H9 (cell line): Measurements from ENCODE around the gene NOVA2. TPM values are rescaled to one million over a fixed set of nuclear protein-coding genes. Genes with fewer than 3 reads are reported as not detected.

Experiments
- DNase-seq: peaks from one replicate; pipeline ENCODE4 v3.0.0-alpha.2; 2017
- H2AFZ ChIP-seq: one replicate; pipeline ENCODE4 v1.6.1; 2013; ENCODE audit warnings: mild to moderate bottlenecking, low read length, control low read depth, moderate library complexity
- H2AK5ac ChIP-seq: 2 replicates; pipeline ENCODE4 v1.6.1; 2013; ENCODE audit warnings: low read length, control low read depth, mixed read lengths; ENCODE audit not compliant: insufficient read length
- H2BK120ac ChIP-seq: one replicate; pipeline ENCODE4 v1.6.1; 2013; ENCODE audit warnings: low read depth, mild to moderate bottlenecking, low read length, control low read depth, inconsistent platforms; ENCODE audit not compliant: poor library complexity, severe bottlenecking
- H2BK12ac ChIP-seq: 2 replicates; pipeline ENCODE4 v1.6.1; 2013; ENCODE audit warnings: low read length, control low read depth, mixed read lengths, low read depth; ENCODE audit not compliant: insufficient read length
- H2BK15ac ChIP-seq: 2 replicates; pipeline ENCODE4 v1.6.1; 2013; ENCODE audit warnings: low read depth, low read length, control low read depth
- H2BK20ac ChIP-seq: one replicate; pipeline ENCODE4 v1.6.1; 2013; ENCODE audit warnings: low read depth, mild to moderate bottlenecking, low read length, control low read depth, inconsistent platforms; ENCODE audit not compliant: poor library complexity, severe bottlenecking
- H2BK5ac ChIP-seq: 2 replicates; pipeline ENCODE4 v1.6.1; 2013; ENCODE audit warnings: low read length, control low read depth, mixed read lengths; ENCODE audit not compliant: insufficient read length
- H3K14ac ChIP-seq: 2 replicates; pipeline ENCODE4 v1.6.1; 2013; ENCODE audit warnings: low read length, control low read depth; ENCODE audit not compliant: insufficient read depth
- H3K18ac ChIP-seq: 2 replicates; pipeline ENCODE4 v1.6.1; 2013; ENCODE audit warnings: low read depth, mild to moderate bottlenecking, mixed read lengths, low read length, control low read depth; ENCODE audit not compliant: insufficient read length
- H3K23ac ChIP-seq: 2 replicates; pipeline ENCODE4 v1.6.1; 2013; ENCODE audit warnings: low read length, control low read depth, mixed read lengths, low read depth; ENCODE audit not compliant: insufficient read length
- H3K23me2 ChIP-seq: 2 replicates; pipeline ENCODE4 v1.6.1; 2013; ENCODE audit warnings: low read depth, mild to moderate bottlenecking, mixed read lengths, low read length, control low read depth; ENCODE audit not compliant: insufficient read length, poor library complexity, severe bottlenecking
- H3K27ac ChIP-seq: 2 replicates; pipeline ENCODE4 v1.5.1; 2013; ENCODE audit warnings: low read length, control low read depth, mixed read lengths, low read depth; ENCODE audit not compliant: insufficient read length
- H3K27me3 ChIP-seq: 2 replicates; pipeline ENCODE4 v1.6.1; 2013; ENCODE audit warnings: low read length, control low read depth, inconsistent platforms; ENCODE audit not compliant: insufficient read depth
- H3K4ac ChIP-seq: 2 replicates; pipeline ENCODE4 v1.6.1; 2013; ENCODE audit warnings: low read depth, mild to moderate bottlenecking, control low read depth, inconsistent platforms, low read length, moderate library complexity
- H3K4me1 ChIP-seq: 2 replicates; pipeline ENCODE4 v1.6.1; 2013; ENCODE audit warnings: low read length, control low read depth, inconsistent platforms; ENCODE audit not compliant: insufficient read depth
- H3K4me2 ChIP-seq: 2 replicates; pipeline ENCODE4 v1.6.1; 2013; ENCODE audit warnings: low read length, control low read depth, mixed read lengths; ENCODE audit not compliant: insufficient read length, insufficient read depth
- H3K56ac ChIP-seq: 2 replicates; pipeline ENCODE4 v1.6.1; 2013; ENCODE audit warnings: low read depth, mild to moderate bottlenecking, mixed read lengths, low read length, control low read depth; ENCODE audit not compliant: insufficient read length
- H3K79me1 ChIP-seq: 2 replicates; pipeline ENCODE4 v1.6.1; 2013; ENCODE audit warnings: low read depth, mild to moderate bottlenecking, moderate library complexity, low read length, control low read depth, inconsistent platforms; ENCODE audit not compliant: insufficient read depth, poor library complexity, severe bottlenecking
- H3K79me2 ChIP-seq: 2 replicates; pipeline ENCODE4 v1.6.1; 2013; ENCODE audit warnings: low read length, control low read depth, inconsistent platforms; ENCODE audit not compliant: insufficient read depth
- H3K9ac ChIP-seq: 2 replicates; pipeline ENCODE4 v1.6.1; 2013; ENCODE audit warnings: low read length, control low read depth, mixed read lengths; ENCODE audit not compliant: insufficient read length; ENCODE audit errors: extremely low read depth
- H3K9me3 ChIP-seq: one replicate; pipeline ENCODE4 v1.6.1; 2013; ENCODE audit warnings: low read depth, low read length, inconsistent platforms; ENCODE audit not compliant: control insufficient read depth
- H3T11ph ChIP-seq: one replicate; pipeline ENCODE4 v1.6.1; 2013; ENCODE audit warnings: mild to moderate bottlenecking, low read length, control low read depth, inconsistent platforms
- H4K20me1 ChIP-seq: one replicate; pipeline ENCODE4 v1.6.1; 2013; ENCODE audit not compliant: control insufficient read depth, insufficient read length, insufficient read depth
- H4K5ac ChIP-seq: 2 replicates; pipeline ENCODE4 v1.6.1; 2013; ENCODE audit warnings: low read depth, mild to moderate bottlenecking, mixed read lengths, low read length, control low read depth; ENCODE audit not compliant: insufficient read length
- H4K8ac ChIP-seq: replicated peaks from 2 replicates; pipeline ENCODE4 v1.6.1; 2013; ENCODE audit warnings: low read length, control low read depth, mixed read lengths, low read depth; ENCODE audit not compliant: insufficient read length
- H4K91ac ChIP-seq: 2 replicates; pipeline ENCODE4 v1.6.1; 2013; ENCODE audit warnings: low read depth, mild to moderate bottlenecking, moderate library complexity, mixed read lengths, low read length, control low read depth; ENCODE audit not compliant: insufficient read length
- H3K27ac Mint-ChIP-seq, 3 experiments: 2 replicates in 2 of 3; 3 replicates in 1 of 3; pipeline ENCODE4 v1.8.0; 2020 to 2021; ENCODE audit warnings: mixed read lengths in 3 of 3, mild to moderate bottlenecking in 1 of 3, moderate library complexity in 1 of 3
- H3K27me3 Mint-ChIP-seq: 2 replicates; pipeline ENCODE4 v1.8.0; 2021; ENCODE audit warnings: low read depth, mild to moderate bottlenecking, moderate library complexity, mixed read lengths
- H3K36me3 Mint-ChIP-seq, 3 experiments: 2 replicates in 2 of 3; 3 replicates in 1 of 3; pipeline ENCODE4 v1.8.0; 2020 to 2021; ENCODE audit warnings: low read depth in 3 of 3, mixed read lengths in 3 of 3; ENCODE audit not compliant: insufficient read depth in 1 of 3
- H3K4me1 Mint-ChIP-seq, 2 experiments: 2 replicates each; pipeline ENCODE4 v1.8.0; 2020; ENCODE audit warnings: mixed read lengths in 2 of 2
- H3K4me3 Mint-ChIP-seq, 2 experiments: 2 replicates in 1 of 2; 3 replicates in 1 of 2; pipeline ENCODE4 v1.8.0; 2020 to 2021; ENCODE audit warnings: mild to moderate bottlenecking in 2 of 2, mixed read lengths in 2 of 2, moderate library complexity in 1 of 2
- H3K9me3 Mint-ChIP-seq, 2 experiments: 2 replicates in 1 of 2; 3 replicates in 1 of 2; pipeline ENCODE4 v1.8.0; 2020; ENCODE audit warnings: mild to moderate bottlenecking in 2 of 2, mixed read lengths in 2 of 2, moderate library complexity in 1 of 2
- WGBS: extraction: QIAGEN DNeasy Blood & Tissue Kit; methylation state at CpG from one replicate; pipeline ENCODE4 v1.1.7; 2013; ENCODE audit warnings: missing lambda C conversion rate, low lambda C conversion rate, mixed read lengths; ENCODE audit not compliant: insufficient read length; ENCODE audit errors: extremely low coverage; 5-methylcytosine and 5-hydroxymethylcytosine counted together
- total RNA-seq: library from RNA; stranded (reverse); gene quantifications from 2 replicates; pipeline ENCODE4 v1.2.1, GENCODE V29; 2021
- TF ChIP-seq, protein P1 (sequence below): fragments of 200-600 bp; sonication (generic); conservative IDR thresholded peaks from 3 replicates; pipeline ENCODE4 v1.8.0; 2021; ENCODE audit warnings: antibody characterized with exemption, mild to moderate bottlenecking

Gene NOVA2
- total RNA-seq, 1 experiment from 2014 or later: 8.8 TPM

DNA sequence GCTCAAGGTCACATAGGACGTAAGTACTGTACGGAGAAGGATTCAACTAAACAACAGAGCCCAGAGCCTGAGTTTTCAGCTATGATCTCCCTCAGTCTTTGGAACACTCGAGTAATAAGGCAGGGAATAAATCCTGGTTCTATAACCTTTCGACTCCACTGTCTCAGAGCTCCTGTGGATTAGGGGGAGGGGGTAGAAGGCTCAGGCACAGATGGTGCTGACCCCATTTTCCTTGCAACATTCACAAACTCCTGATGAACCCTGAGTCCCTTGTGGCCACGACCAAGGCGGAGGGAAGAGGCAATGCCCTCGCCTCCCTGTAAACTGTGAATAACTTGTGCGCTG lies 21.4 kb downstream of the NOVA2 start:
- no peak overlapping the region for H2BK120ac ChIP-seq
- no CpG with 5 or more reads among the region's 8 CpGs for WGBS
- no peak overlapping the region for H2BK12ac ChIP-seq
- H3K4me1 Mint-ChIP-seq: peaks cover 5 to 17% of the 10 kb centered on the region in 2 experiments
- no peak overlapping the region for H3K9ac ChIP-seq
- peaks cover 43% of the 10 kb centered on the region for H3K27me3 Mint-ChIP-seq
- H3K23ac ChIP-seq: no peak overlapping the region
- H3K27me3 ChIP-seq: no peaks in the 10 kb centered on the region
- no peak overlapping the region for H2BK20ac ChIP-seq
- H3K9me3 Mint-ChIP-seq: peaks cover 0 to 1% of the 10 kb centered on the region in 2 experiments; a peak in 1 of 5 replicates
- no peak overlapping the region for H4K8ac ChIP-seq
- no peak overlapping the region for H2AK5ac ChIP-seq
- no peak overlapping the region for H3K4ac ChIP-seq
- H3K23me2 ChIP-seq: peaks cover 7% of the 10 kb centered on the region
- peak overlapping the region; percentile 71 to 86 for H3K4me3 Mint-ChIP-seq
- H3K36me3 Mint-ChIP-seq: peaks cover 0 to 4% (median 3%) of the 10 kb centered on the region in 3 experiments; a peak in 1 of 7 replicates
- no peak for DNase-seq
- no peaks in the 10 kb centered on the region for H3K4me1 ChIP-seq
- H2BK15ac ChIP-seq: no peak overlapping the region
- H3K4me2 ChIP-seq: peak overlapping the region; percentile 41
- H3K14ac ChIP-seq: no peak overlapping the region
- peak overlapping the region in 1 of 3 experiments; percentile 92; a peak in 1 of 7 replicates for H3K27ac Mint-ChIP-seq
- H4K5ac ChIP-seq: no peak overlapping the region
- no peak overlapping the region for H4K91ac ChIP-seq
- H2BK5ac ChIP-seq: no peak overlapping the region
- no peak overlapping the region for H2AFZ ChIP-seq
- H3K79me1 ChIP-seq: no peaks in the 10 kb centered on the region
- H4K20me1 ChIP-seq: no peaks in the 10 kb centered on the region
- no peak overlapping the region for H3K27ac ChIP-seq
- no peak overlapping the region for H3T11ph ChIP-seq
- no peak overlapping the region for H3K56ac ChIP-seq
- TF ChIP-seq, protein P1, sequence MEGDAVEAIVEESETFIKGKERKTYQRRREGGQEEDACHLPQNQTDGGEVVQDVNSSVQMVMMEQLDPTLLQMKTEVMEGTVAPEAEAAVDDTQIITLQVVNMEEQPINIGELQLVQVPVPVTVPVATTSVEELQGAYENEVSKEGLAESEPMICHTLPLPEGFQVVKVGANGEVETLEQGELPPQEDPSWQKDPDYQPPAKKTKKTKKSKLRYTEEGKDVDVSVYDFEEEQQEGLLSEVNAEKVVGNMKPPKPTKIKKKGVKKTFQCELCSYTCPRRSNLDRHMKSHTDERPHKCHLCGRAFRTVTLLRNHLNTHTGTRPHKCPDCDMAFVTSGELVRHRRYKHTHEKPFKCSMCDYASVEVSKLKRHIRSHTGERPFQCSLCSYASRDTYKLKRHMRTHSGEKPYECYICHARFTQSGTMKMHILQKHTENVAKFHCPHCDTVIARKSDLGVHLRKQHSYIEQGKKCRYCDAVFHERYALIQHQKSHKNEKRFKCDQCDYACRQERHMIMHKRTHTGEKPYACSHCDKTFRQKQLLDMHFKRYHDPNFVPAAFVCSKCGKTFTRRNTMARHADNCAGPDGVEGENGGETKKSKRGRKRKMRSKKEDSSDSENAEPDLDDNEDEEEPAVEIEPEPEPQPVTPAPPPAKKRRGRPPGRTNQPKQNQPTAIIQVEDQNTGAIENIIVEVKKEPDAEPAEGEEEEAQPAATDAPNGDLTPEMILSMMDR: no peak
- no peak overlapping the region for H3K18ac ChIP-seq
- no peaks in the 10 kb centered on the region for H3K9me3 ChIP-seq
- no peaks in the 10 kb centered on the region for H3K79me2 ChIP-seq
